ENCODE data around the gene PPEF2.
A peak's percentile ranks its signal among the peaks of the same experiment; 100 is the strongest.
"Not testable (repeated sequence)": the region's sequence is repeated elsewhere in the genome, so short reads cannot be mapped to it uniquely, and the experiment has no call there.

PPEF2 gene, protein sequence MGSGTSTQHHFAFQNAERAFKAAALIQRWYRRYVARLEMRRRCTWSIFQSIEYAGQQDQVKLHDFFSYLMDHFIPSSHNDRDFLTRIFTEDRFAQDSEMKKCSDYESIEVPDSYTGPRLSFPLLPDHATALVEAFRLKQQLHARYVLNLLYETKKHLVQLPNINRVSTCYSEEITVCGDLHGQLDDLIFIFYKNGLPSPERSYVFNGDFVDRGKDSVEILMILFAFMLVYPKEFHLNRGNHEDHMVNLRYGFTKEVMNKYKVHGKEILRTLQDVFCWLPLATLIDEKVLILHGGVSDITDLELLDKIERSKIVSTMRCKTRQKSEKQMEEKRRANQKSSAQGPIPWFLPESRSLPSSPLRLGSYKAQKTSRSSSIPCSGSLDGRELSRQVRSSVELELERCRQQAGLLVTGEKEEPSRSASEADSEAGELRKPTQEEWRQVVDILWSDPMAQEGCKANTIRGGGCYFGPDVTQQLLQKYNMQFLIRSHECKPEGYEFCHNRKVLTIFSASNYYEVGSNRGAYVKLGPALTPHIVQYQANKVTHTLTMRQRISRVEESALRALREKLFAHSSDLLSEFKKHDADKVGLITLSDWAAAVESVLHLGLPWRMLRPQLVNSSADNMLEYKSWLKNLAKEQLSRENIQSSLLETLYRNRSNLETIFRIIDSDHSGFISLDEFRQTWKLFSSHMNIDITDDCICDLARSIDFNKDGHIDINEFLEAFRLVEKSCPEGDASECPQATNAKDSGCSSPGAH

DNA sequence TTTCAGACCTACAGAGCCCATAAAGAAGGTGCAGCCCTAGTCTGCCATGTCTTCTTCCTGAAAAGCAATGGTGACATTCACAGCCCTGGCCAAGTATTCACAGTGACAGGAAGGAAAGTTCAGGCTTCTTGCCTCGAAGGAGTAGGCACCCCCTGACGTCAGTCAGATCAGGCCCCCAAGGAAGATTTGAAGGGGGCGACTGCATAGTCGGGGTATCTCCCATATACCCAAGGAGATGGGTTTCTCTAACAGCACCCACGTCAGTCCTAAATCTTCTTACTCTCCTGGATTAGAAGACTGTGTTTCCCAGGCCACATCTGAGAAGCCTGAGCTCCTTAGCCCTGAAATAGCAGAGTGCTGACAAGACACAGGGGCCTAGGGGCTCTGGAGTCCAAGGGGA, at the start of gene PPEF2:
PPEF2 (minus strand) TSS at position 101 of the 400 bp plus-strand sequence. CDS start 6,127 bp downstream, outside the sequence.
- DNase-seq = no peak

DNA sequence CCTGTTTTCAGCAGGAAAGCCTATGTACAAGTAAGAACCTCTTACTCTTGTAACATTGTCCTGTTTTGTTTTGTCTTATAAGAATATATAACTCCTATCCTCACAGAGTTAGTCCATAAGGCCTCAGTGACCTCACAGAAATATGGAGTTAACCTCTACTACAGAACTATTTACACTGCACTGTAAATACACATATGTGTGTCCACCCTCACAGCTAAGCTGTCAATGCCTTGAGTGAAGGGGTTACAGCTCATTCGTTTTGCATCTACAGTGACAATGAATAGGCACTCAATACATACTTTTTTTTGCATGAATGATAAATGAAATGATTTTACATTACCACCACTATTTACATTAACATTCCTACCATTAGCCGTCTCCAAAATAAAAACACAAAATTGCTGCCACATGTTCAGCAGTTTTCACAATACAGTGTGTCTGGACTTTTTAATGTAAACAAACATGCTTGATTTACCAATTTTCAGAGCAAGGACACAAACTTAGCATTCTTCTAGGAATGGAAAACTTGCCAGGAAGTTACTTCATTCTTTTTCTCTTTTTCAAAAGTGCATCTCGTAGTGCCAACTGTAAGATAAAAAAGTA, 48.1 kb upstream of the PPEF2 start:
- DNase-seq = no peak

DNA sequence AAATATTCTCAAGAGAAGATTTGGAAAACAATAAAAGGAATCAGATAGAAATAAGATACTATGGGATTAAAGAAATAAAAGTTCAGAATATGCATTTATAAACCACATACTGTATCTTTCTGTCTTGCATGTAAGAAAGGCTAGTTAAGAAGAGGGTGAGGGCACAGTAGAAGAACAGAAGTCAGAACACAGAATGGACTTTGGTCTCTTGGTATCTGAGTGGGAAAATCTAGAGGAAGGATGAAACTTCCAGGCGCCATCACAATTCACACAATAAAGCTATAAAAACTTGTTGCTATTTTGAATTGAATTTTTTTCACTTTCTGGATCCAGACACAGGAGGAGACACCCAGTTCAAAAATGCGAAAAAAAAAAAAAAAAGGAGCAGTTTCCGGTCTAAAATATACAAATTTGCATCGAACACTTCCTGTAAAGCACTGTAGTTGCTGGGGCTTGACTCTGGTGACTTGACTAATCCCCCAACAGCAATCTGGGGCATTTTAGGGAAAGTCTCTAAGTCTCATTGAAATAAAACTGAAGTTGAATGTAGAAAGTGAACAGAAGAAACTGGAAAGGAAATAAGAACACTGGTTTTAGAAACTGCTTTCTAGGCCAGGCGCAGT, 46.7 kb upstream of the PPEF2 start:
- DNase-seq = no peak

- DNase-seq = peak; percentile 30
Observed at GRCh38 chr4:75940692-75941253, 38.5 kb upstream of the PPEF2 start, which contains the start of gene NAAA. NAAA (minus strand) TSS chr4:75941013; CDS start chr4:75940949, 64 bp downstream.

- DNase-seq = peak; percentile 32
Observed at GRCh38 chr4:75939890-75940691, 37.8 kb upstream of the PPEF2 start.

- no peak for DNase-seq
Observed at GRCh38 chr4:75935628-75936027, 33.4 kb upstream of the PPEF2 start.

DNA sequence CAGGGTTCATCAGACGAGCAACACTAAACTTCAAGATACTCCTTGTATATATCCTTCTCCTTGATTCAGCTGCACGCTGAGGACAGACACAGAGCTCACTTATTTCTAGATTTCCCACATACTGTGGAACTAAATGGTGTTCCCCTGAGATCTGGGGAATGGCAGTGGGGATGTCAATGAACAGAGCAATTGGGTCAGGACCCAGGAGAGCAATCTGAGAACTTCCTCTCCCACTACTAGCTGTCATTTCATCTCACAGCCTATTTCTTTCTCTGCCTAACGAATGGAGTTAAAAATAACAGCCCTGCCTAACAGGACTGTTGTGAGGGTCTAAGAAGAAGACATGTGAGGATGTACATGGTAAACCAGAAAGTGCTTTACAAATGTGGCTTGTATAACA, 27.9 kb upstream of the PPEF2 start:
- no peak for DNase-seq

- DNase-seq = not testable (repeated sequence)
Observed at GRCh38 chr4:75924916-75925315, 22.7 kb upstream of the PPEF2 start.

GRCh38 chr4:75924309-75924827, 22.1 kb upstream of the PPEF2 start:
- no peak for DNase-seq

GRCh38 chr4:75922588-75922987, 20.3 kb upstream of the PPEF2 start:
- DNase-seq = no peak

DNA sequence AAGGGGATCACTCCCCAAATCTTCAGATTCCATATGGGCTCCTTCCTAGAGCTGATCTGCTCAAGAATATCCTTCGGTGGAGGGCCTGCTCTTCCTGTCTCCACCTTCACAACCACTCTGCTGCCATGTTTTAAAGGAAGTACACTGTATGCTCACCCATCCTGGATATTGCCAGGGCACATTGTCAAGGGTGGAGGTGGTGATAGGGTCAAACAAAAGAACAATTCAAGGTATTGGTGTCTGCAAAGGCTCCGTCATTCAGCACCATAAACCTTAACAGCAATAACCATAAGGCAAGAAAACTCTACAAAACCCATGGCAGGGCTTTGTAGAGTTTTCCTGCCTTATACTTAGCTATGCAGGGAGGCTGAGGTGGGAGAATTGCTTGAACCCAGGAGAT, 19.7 kb upstream of the PPEF2 start:
- DNase-seq = no peak

DNA sequence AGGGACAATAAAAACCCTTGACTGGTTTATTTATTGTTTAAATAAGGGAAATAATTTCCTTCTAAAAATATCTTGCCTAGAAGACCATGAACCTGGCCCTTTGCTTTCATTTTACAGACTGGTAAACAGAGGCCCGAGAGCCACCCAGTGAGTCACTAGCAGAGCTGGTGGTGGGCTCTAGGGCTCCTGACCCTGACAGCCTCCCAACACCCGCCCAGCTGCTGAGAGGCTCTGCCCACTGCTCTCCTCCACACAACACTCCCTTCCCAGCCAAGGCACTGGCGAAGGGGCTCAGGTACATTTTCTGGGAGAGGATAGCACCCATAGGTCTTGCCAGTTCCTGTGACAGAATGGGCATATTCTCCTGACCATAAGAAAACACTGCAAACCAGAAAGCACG, 18.1 kb upstream of the PPEF2 start:
- no peak for DNase-seq

DNA sequence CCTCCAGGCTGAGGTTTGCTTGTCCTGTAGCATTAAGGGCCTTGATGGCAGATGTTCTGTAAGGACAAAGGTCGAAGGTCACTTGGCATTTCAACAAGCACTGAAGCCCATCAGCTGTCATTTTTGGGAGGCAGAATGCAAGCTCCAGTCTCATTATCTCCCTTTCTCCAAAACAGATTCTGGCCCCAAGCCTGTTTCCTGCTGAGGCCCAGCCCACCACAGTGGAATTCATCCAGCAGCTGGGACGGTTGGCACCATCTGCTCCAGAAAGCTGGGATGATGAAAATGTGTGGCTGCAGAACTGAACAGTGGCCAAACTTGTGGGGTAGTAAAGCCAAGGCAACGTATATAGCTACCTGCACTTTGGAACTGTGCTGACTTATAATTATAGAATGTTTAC, 17.7 kb upstream of the PPEF2 start:
- peak; percentile 30 for DNase-seq

- DNase-seq = peak; percentile 23
Observed at GRCh38 chr4:75916091-75916661, 13.9 kb upstream of the PPEF2 start.

DNA sequence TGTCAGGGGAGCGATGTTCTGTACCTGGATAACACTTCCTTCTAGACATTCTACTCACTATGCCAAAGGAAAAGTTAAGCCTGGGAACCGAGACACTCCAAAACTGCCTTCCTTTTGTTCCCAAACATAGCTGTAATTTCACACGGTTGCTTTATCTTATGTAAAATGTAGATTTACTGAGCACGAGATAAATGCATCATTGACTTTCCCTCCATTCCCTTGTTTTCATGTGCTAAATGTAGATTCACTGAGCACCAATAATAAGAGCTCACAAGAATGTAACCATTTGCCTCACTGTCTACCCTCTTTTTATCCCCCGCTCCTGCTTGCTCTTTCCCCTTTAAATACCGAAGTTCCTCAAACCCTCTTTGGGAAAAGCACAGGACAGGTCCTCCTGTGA, 10.7 kb upstream of the PPEF2 start:
- DNase-seq = no peak

GRCh38 chr4:75910831-75911230, 8.6 kb upstream of the PPEF2 start:
- not testable (repeated sequence) for DNase-seq

GRCh38 chr4:75909405-75909804, 7.2 kb upstream of the PPEF2 start:
- no peak for DNase-seq

DNA sequence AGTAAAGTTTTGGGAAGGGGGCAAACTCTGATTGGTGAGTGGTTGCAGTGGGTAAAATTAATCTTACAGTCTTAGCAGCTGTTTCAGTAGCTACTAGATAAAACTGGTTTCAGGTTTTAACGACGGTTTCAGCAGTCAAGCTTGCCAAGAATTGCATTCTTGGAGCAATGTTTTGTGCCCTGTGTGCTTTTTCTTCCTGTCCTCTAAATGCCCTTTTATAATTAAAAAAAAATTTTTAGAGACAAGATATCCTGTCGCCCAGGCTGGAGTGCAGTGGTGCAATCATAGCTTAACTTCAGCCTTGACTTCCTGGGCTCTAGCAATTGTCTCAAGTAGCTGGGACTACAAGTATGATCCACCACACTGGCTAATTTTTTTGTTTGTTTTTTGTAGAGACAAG, 6.3 kb upstream of the PPEF2 start:
- DNase-seq = no peak

DNA sequence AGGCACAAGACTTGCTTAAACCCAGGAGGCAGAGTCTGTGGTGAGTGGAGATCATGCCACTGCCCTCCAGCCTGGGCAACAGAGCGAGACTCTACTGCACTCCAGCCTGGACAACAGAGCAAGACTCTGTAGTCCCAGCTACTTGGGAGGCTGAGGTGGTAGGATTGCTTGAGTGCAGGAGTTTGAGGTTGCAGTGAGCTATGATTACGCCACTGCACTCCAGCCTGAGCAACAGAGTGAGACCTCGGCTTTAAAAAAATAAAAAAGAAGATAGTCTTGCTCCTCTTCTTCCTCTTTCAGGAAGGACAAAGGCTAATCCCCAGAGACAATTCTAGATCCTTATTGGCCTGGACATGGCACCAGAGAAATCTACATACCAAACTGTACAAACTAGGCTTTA, 5.7 kb upstream of the PPEF2 start:
- DNase-seq = no peak

DNA sequence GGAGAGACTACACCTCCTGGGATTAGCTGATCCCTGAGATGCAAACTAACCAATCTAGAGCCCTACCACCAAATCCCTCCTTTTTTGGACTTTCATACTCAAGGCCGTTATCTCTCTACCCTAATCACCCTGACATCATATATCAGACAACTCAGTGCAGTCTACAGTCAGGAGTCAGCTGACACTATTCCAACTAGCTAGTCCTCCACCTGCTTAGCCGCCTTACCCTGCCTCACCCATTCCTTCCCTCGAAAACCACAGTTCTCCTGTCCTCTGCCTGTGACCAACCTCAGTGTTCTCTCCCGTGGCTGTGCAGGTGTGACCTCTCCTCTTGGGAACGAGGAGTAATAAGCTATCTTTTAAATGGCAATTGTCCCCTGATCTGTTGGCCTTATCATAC, 1.8 kb upstream of the PPEF2 start:
- DNase-seq = no peak

DNA sequence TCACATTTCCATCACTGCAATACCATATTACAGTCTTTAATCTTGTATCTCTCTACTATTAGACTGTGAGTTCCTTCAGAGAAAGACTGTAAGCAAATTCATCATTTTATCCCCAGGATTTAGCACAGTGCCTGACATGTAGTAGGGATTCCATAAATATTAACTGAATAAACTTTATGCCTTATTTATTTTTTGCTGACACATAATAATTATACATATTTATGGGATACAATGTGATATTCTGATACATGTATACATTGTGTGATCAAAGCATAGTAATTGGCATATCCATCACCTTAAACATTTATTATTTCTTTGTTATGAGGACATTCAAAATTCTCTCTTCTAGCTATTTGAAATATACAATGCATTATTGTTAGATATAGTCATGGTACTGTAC, 3.7 kb downstream of the PPEF2 start:
- DNase-seq = no peak
